Neural progenitor cell (in vitro differentiated cells): ENCODE results near the gene PRMT9. TPM values are rescaled to one million over a fixed set of nuclear protein-coding genes. Genes with fewer than 3 reads are reported as not detected.

Experiments used
- DNase-seq: peaks from one replicate; pipeline ENCODE4 v3.0.0-alpha.2; 2016; ENCODE audit warnings: low spot score
- H2AFZ ChIP-seq: fragments of 200-600 bp; sonication (generic); replicated peaks from 2 replicates; pipeline ENCODE4 v1.6.1; 2016; ENCODE audit warnings: antibody characterized with exemption
- H3F3A ChIP-seq: fragments of 200-600 bp; sonication (generic); 2 replicates; pipeline ENCODE4 v1.6.1; 2016; ENCODE audit warnings: antibody characterized with exemption, low read depth
- H3K27ac ChIP-seq: fragments of 200-600 bp; sonication (generic); 2 replicates; pipeline ENCODE4 v1.5.1; 2016; ENCODE audit warnings: mild to moderate bottlenecking
- H3K27me3 ChIP-seq: fragments of 200-600 bp; sonication (generic); 2 replicates; pipeline ENCODE4 v1.6.1; 2016; ENCODE audit warnings: mild to moderate bottlenecking, moderate library complexity
- H3K36me3 ChIP-seq: fragments of 200-600 bp; sonication (generic); 2 replicates; pipeline ENCODE4 v1.5.1; 2016
- H3K4me1 ChIP-seq: fragments of 200-600 bp; sonication (generic); 2 replicates; pipeline ENCODE4 v1.6.1; 2016; ENCODE audit warnings: mixed run types
- H3K4me2 ChIP-seq: fragments of 200-600 bp; sonication (generic); 2 replicates; pipeline ENCODE4 v1.6.1; 2016
- H3K4me3 ChIP-seq: fragments of 200-600 bp; sonication (generic); 2 replicates; pipeline ENCODE4 v1.5.1; 2016
- H3K79me2 ChIP-seq: fragments of 200-600 bp; sonication (generic); 2 replicates; pipeline ENCODE4 v1.6.1; 2016; ENCODE audit warnings: low read depth
- H3K9ac ChIP-seq: fragments of 200-600 bp; sonication (generic); 2 replicates; pipeline ENCODE4 v1.6.1; 2016
- H3K9me3 ChIP-seq: fragments of 200-600 bp; sonication (generic); 2 replicates; pipeline ENCODE4 v1.5.1; 2016; ENCODE audit warnings: low read depth
- H4K20me1 ChIP-seq: fragments of 200-600 bp; sonication (generic); 2 replicates; pipeline ENCODE4 v1.6.1; 2016; ENCODE audit warnings: low read depth
- H3K27ac Mint-ChIP-seq: 3 replicates; pipeline ENCODE4 v1.8.0; 2021; ENCODE audit warnings: mixed read lengths
- H3K27me3 Mint-ChIP-seq: 2 replicates; pipeline ENCODE4 v1.8.0; 2022; ENCODE audit warnings: low read depth, mild to moderate bottlenecking, inconsistent platforms, moderate library complexity, mixed read lengths; ENCODE audit not compliant: insufficient read depth
- H3K36me3 Mint-ChIP-seq: 3 replicates; pipeline ENCODE4 v1.8.0; 2021; ENCODE audit warnings: mixed read lengths
- H3K4me1 Mint-ChIP-seq: 3 replicates; pipeline ENCODE4 v1.8.0; 2021; ENCODE audit warnings: mixed read lengths
- H3K4me3 Mint-ChIP-seq: 3 replicates; pipeline ENCODE4 v1.8.0; 2021; ENCODE audit warnings: mild to moderate bottlenecking, moderate library complexity, mixed read lengths
- H3K9me3 Mint-ChIP-seq: 3 replicates; pipeline ENCODE4 v1.8.0; 2020; ENCODE audit warnings: mixed read lengths
- EZH2 ChIP-seq: fragments of 200-600 bp; sonication (generic); IDR thresholded peaks from 2 replicates; pipeline ENCODE4 v1.6.1; 2017; ENCODE audit warnings: antibody characterized with exemption, mild to moderate bottlenecking, moderate library complexity
- EZH2phosphoT487 ChIP-seq: fragments of 200-600 bp; sonication (generic); IDR thresholded peaks from 2 replicates; pipeline ENCODE4 v1.6.1; 2017; ENCODE audit warnings: antibody characterized with exemption
- total RNA-seq: library from RNA; depleted of rRNA; stranded (reverse); fragments of >200 nt; gene quantifications from 2 replicates; pipeline ENCODE4 v1.2.3, GENCODE V29; 2015; ENCODE audit warnings: low replicate concordance
- TF ChIP-seq, protein P1 (sequence below): fragments of 200-600 bp; sonication (generic); IDR thresholded peaks from 2 replicates; pipeline ENCODE4 v1.5.1; 2017; ENCODE audit warnings: antibody characterized with exemption, mild to moderate bottlenecking

Gene PRMT9
- total RNA-seq, 1 donor from 2014 or later = 24.8 TPM

DNA sequence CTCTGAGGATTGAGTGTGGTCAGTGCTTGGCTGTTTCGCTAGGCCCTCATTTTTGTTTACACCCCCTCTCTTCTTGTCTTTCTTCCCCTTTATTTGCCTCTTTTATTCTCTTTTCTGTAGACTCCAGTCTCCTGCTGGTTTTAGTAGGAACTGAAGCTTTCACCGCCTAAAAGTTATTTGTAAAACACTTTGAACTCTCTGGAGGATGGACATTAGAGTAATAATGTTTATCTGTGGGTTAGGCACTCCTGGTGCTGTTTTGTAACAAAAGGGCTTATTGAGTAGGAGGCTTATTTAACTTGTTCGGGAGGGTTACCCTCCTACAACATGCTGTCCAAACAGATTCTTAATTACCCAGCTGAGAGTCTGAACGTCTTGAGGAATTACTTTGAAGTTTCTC is 46.4 kb upstream of the PRMT9 start:
- H4K20me1 ChIP-seq = peaks cover 13% of the 10 kb centered on the region
- H3K9ac ChIP-seq = no peak overlapping the region
- Mint-ChIP-seq H3K36me3 (no peaks in the 10 kb centered on the region), H3K27ac (peak overlapping the region; percentile 30), H3K9me3 (no peaks in the 10 kb centered on the region), H3K4me1 (peaks cover 35% of the 10 kb centered on the region), H3K4me3 (peak overlapping the region; percentile 90), H3K27me3 (peaks cover 41% of the 10 kb centered on the region)
- peak overlapping the region; percentile 89 for H3K4me2 ChIP-seq
- peaks cover 33% of the 10 kb centered on the region for H3K27me3 ChIP-seq
- peaks cover 33% of the 10 kb centered on the region for H3K79me2 ChIP-seq
- DNase-seq = peak; percentile 69
- peaks cover 50% of the 10 kb centered on the region for H3F3A ChIP-seq
- H2AFZ ChIP-seq = no peak overlapping the region
- H3K9me3 ChIP-seq = no peaks in the 10 kb centered on the region
- H3K4me1 ChIP-seq = peaks cover 24% of the 10 kb centered on the region
- H3K36me3 ChIP-seq = no peaks in the 10 kb centered on the region
- H3K4me3 ChIP-seq = peak overlapping the region; percentile 94
- peak overlapping the region; percentile 1 for H3K27ac ChIP-seq
- TF ChIP-seq EZH2phosphoT487 (no peak), EZH2 (no peak)
- TF ChIP-seq, protein P1, sequence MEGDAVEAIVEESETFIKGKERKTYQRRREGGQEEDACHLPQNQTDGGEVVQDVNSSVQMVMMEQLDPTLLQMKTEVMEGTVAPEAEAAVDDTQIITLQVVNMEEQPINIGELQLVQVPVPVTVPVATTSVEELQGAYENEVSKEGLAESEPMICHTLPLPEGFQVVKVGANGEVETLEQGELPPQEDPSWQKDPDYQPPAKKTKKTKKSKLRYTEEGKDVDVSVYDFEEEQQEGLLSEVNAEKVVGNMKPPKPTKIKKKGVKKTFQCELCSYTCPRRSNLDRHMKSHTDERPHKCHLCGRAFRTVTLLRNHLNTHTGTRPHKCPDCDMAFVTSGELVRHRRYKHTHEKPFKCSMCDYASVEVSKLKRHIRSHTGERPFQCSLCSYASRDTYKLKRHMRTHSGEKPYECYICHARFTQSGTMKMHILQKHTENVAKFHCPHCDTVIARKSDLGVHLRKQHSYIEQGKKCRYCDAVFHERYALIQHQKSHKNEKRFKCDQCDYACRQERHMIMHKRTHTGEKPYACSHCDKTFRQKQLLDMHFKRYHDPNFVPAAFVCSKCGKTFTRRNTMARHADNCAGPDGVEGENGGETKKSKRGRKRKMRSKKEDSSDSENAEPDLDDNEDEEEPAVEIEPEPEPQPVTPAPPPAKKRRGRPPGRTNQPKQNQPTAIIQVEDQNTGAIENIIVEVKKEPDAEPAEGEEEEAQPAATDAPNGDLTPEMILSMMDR = peak; percentile 26

DNA sequence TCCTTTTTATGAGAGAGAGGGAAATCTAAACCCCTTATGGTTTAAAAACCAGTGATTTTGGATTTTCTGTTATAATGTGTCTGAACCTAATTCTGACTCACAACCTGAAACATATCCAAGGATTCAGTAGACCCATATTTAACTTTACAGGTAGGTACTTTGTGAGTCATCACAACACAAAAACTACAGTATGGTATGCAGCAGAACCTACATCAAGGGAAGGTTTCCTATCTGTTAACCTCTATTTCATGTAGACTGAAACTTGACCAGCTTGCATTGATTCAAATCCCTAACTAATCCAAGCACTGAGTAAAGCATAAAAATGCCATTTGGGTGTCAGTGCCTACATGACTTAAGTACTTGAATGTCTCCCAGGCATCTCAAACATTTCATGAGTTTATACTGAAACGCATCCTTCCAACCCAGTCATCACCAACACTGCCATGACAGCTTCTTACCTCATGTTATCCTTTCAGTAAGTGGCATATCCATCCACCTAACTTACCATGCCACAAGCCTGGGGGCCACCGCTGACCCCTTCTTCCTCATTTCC is 43.6 kb upstream of the PRMT9 start:
- no peak overlapping the region for H2AFZ ChIP-seq
- Mint-ChIP-seq H3K27ac (no peak overlapping the region), H3K9me3 (no peaks in the 10 kb centered on the region), H3K4me3 (no peak overlapping the region), H3K27me3 (peaks cover 26% of the 10 kb centered on the region), H3K4me1 (peaks cover 31% of the 10 kb centered on the region), H3K36me3 (no peaks in the 10 kb centered on the region)
- H3F3A ChIP-seq = peaks cover 48% of the 10 kb centered on the region
- no peak overlapping the region for H3K4me2 ChIP-seq
- H3K27ac ChIP-seq = no peak overlapping the region
- no peak overlapping the region for H3K9ac ChIP-seq
- no peaks in the 10 kb centered on the region for H3K36me3 ChIP-seq
- H3K27me3 ChIP-seq = peaks cover 10% of the 10 kb centered on the region
- no peaks in the 10 kb centered on the region for H3K9me3 ChIP-seq
- H3K4me3 ChIP-seq = no peak overlapping the region
- peaks cover 20% of the 10 kb centered on the region for H3K4me1 ChIP-seq
- TF ChIP-seq, protein P1 = no peak
- TF ChIP-seq EZH2phosphoT487 (no peak), EZH2 (no peak)
- no peak for DNase-seq
- H4K20me1 ChIP-seq = no peaks in the 10 kb centered on the region
- peaks cover 5% of the 10 kb centered on the region for H3K79me2 ChIP-seq

GRCh38 chr4:147725673-147726072 is 41.7 kb upstream of the PRMT9 start:
- no peaks in the 10 kb centered on the region for H3K36me3 Mint-ChIP-seq
- H3K4me1 ChIP-seq = peaks cover 20% of the 10 kb centered on the region
- no peaks in the 10 kb centered on the region for H3K36me3 ChIP-seq
- H3K4me1 Mint-ChIP-seq = peaks cover 28% of the 10 kb centered on the region
- H3K4me3 Mint-ChIP-seq = no peak overlapping the region
- H3K4me3 ChIP-seq = no peak overlapping the region
- H3K27me3 Mint-ChIP-seq = peaks cover 22% of the 10 kb centered on the region
- no peaks in the 10 kb centered on the region for H4K20me1 ChIP-seq
- H3K9me3 ChIP-seq = no peaks in the 10 kb centered on the region
- no peak overlapping the region for H3K27ac ChIP-seq
- peaks cover 31% of the 10 kb centered on the region for H3F3A ChIP-seq
- peaks cover 10% of the 10 kb centered on the region for H3K27me3 ChIP-seq
- H3K79me2 ChIP-seq = no peaks in the 10 kb centered on the region
- H3K9me3 Mint-ChIP-seq = no peaks in the 10 kb centered on the region
- no peak for DNase-seq
- H3K9ac ChIP-seq = no peak overlapping the region
- no peak overlapping the region for H3K4me2 ChIP-seq
- no peak overlapping the region for H3K27ac Mint-ChIP-seq
- TF ChIP-seq, protein P1 = no peak
- no peak for TF ChIP-seq EZH2phosphoT487
- no peak for TF ChIP-seq EZH2
- no peak overlapping the region for H2AFZ ChIP-seq
